ENCODE measurements around the gene LDHD. TPM values are rescaled to one million over a fixed set of nuclear protein-coding genes. Genes with fewer than 3 reads are reported as not detected.

LDHD gene
- total and polyA plus RNA-seq, 2 of the 13 experiments (the other 11 are each of a cell fraction or from before 2014, with no cell fraction given): 9.1 to 9.8 TPM

- TF ChIP-seq AHDC1 (CRISPR knock-in tag; IDR thresholded peaks at IDR 0.05; ENCODE audit: borderline replicate concordance) (peak; percentile 67; the same call in 1 of the 2 replicates), ZNF75D (CRISPR knock-in tag; IDR thresholded peaks at IDR 0.05; ENCODE audit: borderline replicate concordance) (no peak), PAWR (CRISPR knock-in tag; IDR thresholded peaks at IDR 0.05; ENCODE audit: borderline replicate concordance) (no peak), THAP9 (CRISPR knock-in tag; IDR thresholded peaks at IDR 0.05; ENCODE audit: borderline replicate concordance) (peak; percentile 70; the same call in 1 of the 2 replicates), ZNF546 (CRISPR knock-in tag; conservative IDR thresholded peaks at IDR 0.05) (peak; percentile 43; the same call in 1 of the 2 replicates), CENPT (CRISPR knock-in tag; IDR thresholded peaks at IDR 0.05; ENCODE audit: low read depth) (0 out of 2 replicates have a peak, but pooled peaks have one; percentile 63), XRCC5 (optimal IDR thresholded peaks at IDR 0.05; ENCODE audit: low read length) (peak; percentile 80), NRL (CRISPR knock-in tag; IDR thresholded peaks at IDR 0.05; ENCODE audit: borderline replicate concordance) (peak; percentile 87), HNF1A (IDR thresholded peaks at IDR 0.05; ENCODE audit: low read depth) (no peak), HNF1A (CRISPR knock-in tag; IDR thresholded peaks at IDR 0.05; ENCODE audit: borderline replicate concordance) (peak; percentile 33; the same call in 1 of the 2 replicates), DPF2 (CRISPR knock-in tag; IDR thresholded peaks at IDR 0.05; ENCODE audit: borderline replicate concordance, low read depth) (no peak), ZNF660 (CRISPR knock-in tag; IDR thresholded peaks at IDR 0.05; ENCODE audit: borderline replicate concordance, low read depth) (no peak), SAP130 (CRISPR knock-in tag; IDR thresholded peaks at IDR 0.05; ENCODE audit: low read depth) (peak; percentile 83), ZNF343 (CRISPR knock-in tag; IDR thresholded peaks at IDR 0.05) (no peak), GZF1 (CRISPR knock-in tag; IDR thresholded peaks at IDR 0.05) (no peak)
Observed at GRCh38 chr16:75110637-75111513, 5.7 kb downstream of the LDHD start (continued).
